ENCODE measurements around the gene COASY. TPM values are rescaled to one million over a fixed set of nuclear protein-coding genes. Genes with fewer than 3 reads are reported as not detected.
A peak's percentile ranks its signal among the peaks of the same experiment; 100 is the strongest.

The COASY gene
- total RNA-seq, 3 donors from 2014 or later, result 74.5 to 98.7 (median 87.8) TPM

GRCh38 chr17:42565523-42566214, 3.7 kb downstream of the COASY start:
- peak in 1 of 3 donors; percentile 36 for DNase-seq
- H3K4me1 ChIP-seq (ENCODE audit: low read depth), result peaks cover 40% of the 10 kb centered on the region

GRCh38 chr17:42566215-42566882, 4.4 kb downstream of the COASY start:
- no peaks in the 10 kb centered on the region for H3K36me3 ChIP-seq (ENCODE audit: low read depth)
- DNase-seq (no peak), ATAC-seq (no peak)
- H3K4me1 ChIP-seq (ENCODE audit: low read depth), result peaks cover 40% of the 10 kb centered on the region
- no peak overlapping the region for H3K4me3 ChIP-seq
- intact Hi-C loops (cut with DNase I, micrococcal nuclease), result no loop called here
- H3K9me3 ChIP-seq, result no peaks in the 10 kb centered on the region
- no peak for TF ChIP-seq CTCF (IDR thresholded peaks at IDR 0.05)

More at GRCh38 chr17:42565523-42566214, 3.7 kb downstream of the COASY start:
- Histone ChIP-seq H3K36me3 (ENCODE audit: low read depth) (no peaks in the 10 kb centered on the region), H3K9me3 (no peaks in the 10 kb centered on the region), H3K4me3 (no peak overlapping the region)
- TF ChIP-seq CTCF (IDR thresholded peaks at IDR 0.05), result no peak
- ATAC-seq, result no peak
- intact Hi-C loops (cut with DNase I, micrococcal nuclease), result no loop called here

GRCh38 chr17:42566883-42567573, 5.1 kb downstream of the COASY start, which contains the start of gene MLX:
TSS of gene MLX (plus strand) at chr17:42567100. CDS start at chr17:42567125, 25 bp downstream.
- Histone ChIP-seq H3K4me1 (ENCODE audit: low read depth) (peaks cover 40% of the 10 kb centered on the region), H3K9me3 (no peaks in the 10 kb centered on the region), H3K36me3 (ENCODE audit: low read depth) (peaks cover 4% of the 10 kb centered on the region), H3K4me3 (peak within 1 kb of the TSS; percentile 84)
- intact Hi-C loops (cut with DNase I, micrococcal nuclease), result no loop called here
- ATAC-seq (peak; percentile 83), DNase-seq (peak; percentile 95 to 97 (median 96))
- TF ChIP-seq CTCF (IDR thresholded peaks at IDR 0.05), result no peak

- no peak for TF ChIP-seq CTCF (IDR thresholded peaks at IDR 0.05)
- intact Hi-C loops (cut with DNase I, micrococcal nuclease), result no loop called here
Observed at GRCh38 chr17:42568341-42569111, 6.6 kb downstream of the COASY start.

More at GRCh38 chr17:42568341-42569111, 6.6 kb downstream of the COASY start:
- Histone ChIP-seq H3K4me3 (no peak overlapping the region), H3K9me3 (no peaks in the 10 kb centered on the region), H3K36me3 (ENCODE audit: low read depth) (peaks cover 16% of the 10 kb centered on the region), H3K4me1 (ENCODE audit: low read depth) (peaks cover 33% of the 10 kb centered on the region)
- ATAC-seq (no peak), DNase-seq (peak in 1 of 3 donors; percentile 21)

All from mucosa of descending colon (tissue), 3 donors.